ENCODE data around the gene KMT2C.

The KMT2C gene

DNA sequence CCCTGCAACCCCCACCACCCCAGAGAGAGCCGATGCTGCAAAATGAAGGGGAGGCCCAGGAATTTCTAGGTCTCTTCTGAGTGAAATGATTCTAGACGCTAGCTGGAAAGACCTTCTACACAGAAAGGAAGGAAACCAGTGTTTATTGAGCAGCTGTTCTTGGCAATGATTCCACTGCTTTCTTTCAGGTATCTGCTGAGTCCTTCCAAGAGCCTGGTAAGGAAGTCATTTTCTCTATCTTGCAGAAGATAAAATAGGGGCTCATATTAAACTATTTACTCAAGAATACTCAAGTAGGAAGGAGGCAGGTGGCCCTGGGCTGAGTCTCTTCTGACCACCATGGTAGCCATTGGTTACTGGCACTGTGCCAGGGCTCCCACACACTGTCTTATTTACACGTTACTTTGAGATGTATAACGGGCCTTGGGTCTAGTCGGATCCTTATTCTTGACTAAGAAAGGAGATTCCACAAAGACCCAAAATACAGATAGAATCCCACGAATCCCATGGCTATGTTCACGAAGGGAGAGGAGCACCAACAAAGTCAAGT lies 298.3 kb downstream of the KMT2C start:
- Histone ChIP-seq H3K4me3 (ENCODE audit: low read depth, low read length) (no peak overlapping the region), H3K9me3 (ENCODE audit: severe bottlenecking) (no peaks in the 10 kb centered on the region), H3K27ac (no peak overlapping the region), H3K27me3 (ENCODE audit: insufficient read depth, low read depth, severe bottlenecking) (no peaks in the 10 kb centered on the region), H3K36me3 (peaks cover 56% of the 10 kb centered on the region)
- no peak for DNase-seq
- TF ChIP-seq, protein P1, sequence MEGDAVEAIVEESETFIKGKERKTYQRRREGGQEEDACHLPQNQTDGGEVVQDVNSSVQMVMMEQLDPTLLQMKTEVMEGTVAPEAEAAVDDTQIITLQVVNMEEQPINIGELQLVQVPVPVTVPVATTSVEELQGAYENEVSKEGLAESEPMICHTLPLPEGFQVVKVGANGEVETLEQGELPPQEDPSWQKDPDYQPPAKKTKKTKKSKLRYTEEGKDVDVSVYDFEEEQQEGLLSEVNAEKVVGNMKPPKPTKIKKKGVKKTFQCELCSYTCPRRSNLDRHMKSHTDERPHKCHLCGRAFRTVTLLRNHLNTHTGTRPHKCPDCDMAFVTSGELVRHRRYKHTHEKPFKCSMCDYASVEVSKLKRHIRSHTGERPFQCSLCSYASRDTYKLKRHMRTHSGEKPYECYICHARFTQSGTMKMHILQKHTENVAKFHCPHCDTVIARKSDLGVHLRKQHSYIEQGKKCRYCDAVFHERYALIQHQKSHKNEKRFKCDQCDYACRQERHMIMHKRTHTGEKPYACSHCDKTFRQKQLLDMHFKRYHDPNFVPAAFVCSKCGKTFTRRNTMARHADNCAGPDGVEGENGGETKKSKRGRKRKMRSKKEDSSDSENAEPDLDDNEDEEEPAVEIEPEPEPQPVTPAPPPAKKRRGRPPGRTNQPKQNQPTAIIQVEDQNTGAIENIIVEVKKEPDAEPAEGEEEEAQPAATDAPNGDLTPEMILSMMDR (IDR thresholded peaks at IDR 0.05; ENCODE audit: low read depth, low read length) = no peak

DNA sequence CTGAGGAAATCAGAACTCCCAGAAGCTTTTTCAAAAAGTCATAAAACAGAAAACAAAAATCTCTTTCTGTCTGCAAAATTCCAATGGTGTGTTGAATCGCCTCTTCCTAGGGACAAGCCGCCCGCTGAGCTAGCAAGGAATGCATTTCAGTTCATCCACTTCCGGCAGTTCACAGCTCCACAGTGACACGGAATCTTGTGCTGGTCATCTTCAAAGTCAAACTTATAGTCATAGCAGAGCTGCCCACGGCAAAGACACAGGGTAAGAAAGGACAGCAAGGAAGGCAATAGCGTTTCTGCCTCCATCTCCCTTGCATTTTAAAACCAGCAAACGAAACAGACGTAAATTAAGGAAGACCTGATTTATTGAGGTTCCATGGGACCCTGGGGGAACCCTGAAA lies 299.1 kb downstream of the KMT2C start:
- Histone ChIP-seq H3K27me3 (ENCODE audit: insufficient read depth, low read depth, severe bottlenecking) (no peaks in the 10 kb centered on the region), H3K4me3 (ENCODE audit: low read depth, low read length) (no peak overlapping the region), H3K36me3 (peaks cover 47% of the 10 kb centered on the region), H3K9me3 (ENCODE audit: severe bottlenecking) (no peaks in the 10 kb centered on the region), H3K27ac (no peak overlapping the region)
- no peak for DNase-seq
- TF ChIP-seq, protein P1 (IDR thresholded peaks at IDR 0.05; ENCODE audit: low read depth, low read length) = no peak

DNA sequence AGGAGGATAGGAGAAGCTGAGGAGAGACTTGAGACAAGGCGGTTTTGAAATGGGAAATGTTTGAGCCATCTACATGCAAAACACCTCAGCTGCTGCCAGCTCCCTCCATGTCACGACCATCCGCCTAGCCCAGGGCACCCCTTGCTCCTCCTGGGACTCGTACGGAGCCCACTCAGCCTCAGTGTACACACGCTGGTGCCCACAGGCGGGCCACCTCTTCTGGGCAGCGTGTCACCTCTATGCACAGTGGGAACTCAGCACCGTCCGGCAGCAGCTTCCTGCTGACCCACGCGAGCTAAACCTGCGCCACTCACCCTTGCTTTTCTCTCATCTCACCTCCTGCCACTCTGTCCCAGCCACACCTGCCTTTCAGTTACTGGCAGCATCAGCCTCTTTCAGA lies 302.0 kb downstream of the KMT2C start:
- TF ChIP-seq, protein P1 (IDR thresholded peaks at IDR 0.05; ENCODE audit: low read depth, low read length) = no peak
- Histone ChIP-seq H3K36me3 (peaks cover 47% of the 10 kb centered on the region), H3K4me3 (ENCODE audit: low read depth, low read length) (no peak overlapping the region), H3K27ac (no peak overlapping the region), H3K9me3 (ENCODE audit: severe bottlenecking) (no peaks in the 10 kb centered on the region), H3K27me3 (ENCODE audit: insufficient read depth, low read depth, severe bottlenecking) (no peaks in the 10 kb centered on the region)
- no peak for DNase-seq

DNA sequence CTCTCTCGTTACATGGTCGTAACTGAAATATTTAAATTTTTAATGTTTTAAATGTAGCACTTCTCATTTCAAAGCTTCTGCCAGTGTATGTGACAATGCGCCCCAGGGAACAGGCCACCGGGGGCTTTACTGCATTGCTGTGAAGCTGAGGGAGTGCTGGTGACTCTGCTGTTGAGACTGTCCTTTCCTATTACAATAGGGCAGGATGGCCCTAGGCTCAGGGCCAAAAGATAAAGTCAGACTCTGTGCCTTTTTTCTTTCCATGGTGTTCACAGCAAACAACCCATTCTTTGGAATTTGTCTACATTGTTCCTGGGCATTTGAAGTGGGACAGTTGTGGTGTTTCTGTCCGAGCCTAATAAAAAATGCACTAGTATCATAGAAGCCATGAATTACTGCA lies 303.0 kb downstream of the KMT2C start:
- DNase-seq = no peak
- Histone ChIP-seq H3K9me3 (ENCODE audit: severe bottlenecking) (no peaks in the 10 kb centered on the region), H3K27ac (no peak overlapping the region), H3K4me3 (ENCODE audit: low read depth, low read length) (no peak overlapping the region), H3K27me3 (ENCODE audit: insufficient read depth, low read depth, severe bottlenecking) (no peaks in the 10 kb centered on the region), H3K36me3 (peaks cover 44% of the 10 kb centered on the region)
- TF ChIP-seq, protein P1 (IDR thresholded peaks at IDR 0.05; ENCODE audit: low read depth, low read length) = no peak

DNA sequence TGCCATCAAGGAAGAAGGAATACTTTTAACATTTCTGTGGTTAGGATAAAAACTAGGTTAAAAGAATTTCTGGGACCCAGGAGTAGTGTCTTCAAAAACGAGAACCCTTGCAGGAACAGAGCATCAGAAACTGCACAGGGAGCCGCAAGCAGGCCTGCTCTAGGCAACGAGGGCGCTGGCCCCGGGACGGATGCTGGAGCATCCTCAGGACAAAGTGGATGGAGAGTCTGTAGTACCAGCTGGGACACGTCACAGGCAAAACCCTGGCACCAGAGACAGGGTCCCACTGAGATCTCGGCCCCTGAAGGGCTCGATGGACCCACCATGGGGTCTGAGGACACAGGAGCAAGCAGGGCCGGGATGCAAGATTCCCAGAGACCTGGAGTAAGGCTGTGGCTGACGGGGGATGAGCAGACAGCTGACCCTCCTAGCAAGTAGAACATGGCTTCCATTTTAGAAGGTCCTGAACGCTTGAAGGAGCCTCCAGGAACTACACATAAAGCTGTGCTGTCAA lies 303.8 kb downstream of the KMT2C start:
- no peaks in the 10 kb centered on the region for H3K9me3 ChIP-seq (ENCODE audit: severe bottlenecking)
- H3K4me3 ChIP-seq (ENCODE audit: low read depth, low read length) = no peak overlapping the region
- no peak overlapping the region for H3K27ac ChIP-seq
- peaks cover 45% of the 10 kb centered on the region for H3K36me3 ChIP-seq
- H3K27me3 ChIP-seq (ENCODE audit: insufficient read depth, low read depth, severe bottlenecking) = no peaks in the 10 kb centered on the region
- DNase-seq = no peak
- TF ChIP-seq, protein P1 (IDR thresholded peaks at IDR 0.05; ENCODE audit: low read depth, low read length) = no peak
